ENCODE measurements around the gene TNFSF11.
A peak's percentile ranks its signal among the peaks of the same experiment; 100 is the strongest.
"Not testable (repeated sequence)": the region's sequence is repeated elsewhere in the genome, so short reads cannot be mapped to it uniquely, and the experiment has no call there.

The TNFSF11 gene

DNA sequence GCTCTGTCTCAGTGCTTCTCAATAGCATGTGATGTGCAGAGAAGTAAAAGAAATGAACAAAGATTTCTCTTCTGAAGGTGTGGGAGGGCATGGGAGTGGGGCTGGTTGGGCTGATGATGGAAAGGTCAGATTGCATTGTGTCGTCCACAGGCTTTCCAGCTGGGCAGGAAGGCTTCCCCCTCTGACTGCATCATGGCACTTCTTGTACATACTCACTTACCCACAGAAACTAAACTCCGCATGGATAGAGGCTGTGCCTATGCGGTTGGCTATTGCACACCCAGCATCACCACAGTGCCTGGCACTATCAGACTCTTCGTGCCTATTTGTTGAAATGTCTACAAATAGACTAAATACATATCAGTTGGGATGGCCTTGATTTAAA, 24.4 kb upstream of the TNFSF11 start:
- Mint-ChIP-seq H3K4me1 (peaks cover 17% of the 10 kb centered on the region), H3K27ac (no peak overlapping the region), H3K9me3 (no peaks in the 10 kb centered on the region), H3K27me3 (peaks cover 15% of the 10 kb centered on the region), H3K4me3 (peak overlapping the region in 1 of 2 donors; percentile 10)
- ATAC-seq (peak; percentile 48), DNase-seq (no peak)

- Mint-ChIP-seq H3K27me3 (peaks cover 15% of the 10 kb centered on the region), H3K9me3 (no peaks in the 10 kb centered on the region), H3K4me1 (peaks cover 17% of the 10 kb centered on the region), H3K4me3 (no peak overlapping the region), H3K27ac (peak overlapping the region in 1 of 2 donors; percentile 90)
- ATAC-seq (no peak), DNase-seq (no peak)
Observed at GRCh38 chr13:42551611-42552010, 22.3 kb upstream of the TNFSF11 start.

DNA sequence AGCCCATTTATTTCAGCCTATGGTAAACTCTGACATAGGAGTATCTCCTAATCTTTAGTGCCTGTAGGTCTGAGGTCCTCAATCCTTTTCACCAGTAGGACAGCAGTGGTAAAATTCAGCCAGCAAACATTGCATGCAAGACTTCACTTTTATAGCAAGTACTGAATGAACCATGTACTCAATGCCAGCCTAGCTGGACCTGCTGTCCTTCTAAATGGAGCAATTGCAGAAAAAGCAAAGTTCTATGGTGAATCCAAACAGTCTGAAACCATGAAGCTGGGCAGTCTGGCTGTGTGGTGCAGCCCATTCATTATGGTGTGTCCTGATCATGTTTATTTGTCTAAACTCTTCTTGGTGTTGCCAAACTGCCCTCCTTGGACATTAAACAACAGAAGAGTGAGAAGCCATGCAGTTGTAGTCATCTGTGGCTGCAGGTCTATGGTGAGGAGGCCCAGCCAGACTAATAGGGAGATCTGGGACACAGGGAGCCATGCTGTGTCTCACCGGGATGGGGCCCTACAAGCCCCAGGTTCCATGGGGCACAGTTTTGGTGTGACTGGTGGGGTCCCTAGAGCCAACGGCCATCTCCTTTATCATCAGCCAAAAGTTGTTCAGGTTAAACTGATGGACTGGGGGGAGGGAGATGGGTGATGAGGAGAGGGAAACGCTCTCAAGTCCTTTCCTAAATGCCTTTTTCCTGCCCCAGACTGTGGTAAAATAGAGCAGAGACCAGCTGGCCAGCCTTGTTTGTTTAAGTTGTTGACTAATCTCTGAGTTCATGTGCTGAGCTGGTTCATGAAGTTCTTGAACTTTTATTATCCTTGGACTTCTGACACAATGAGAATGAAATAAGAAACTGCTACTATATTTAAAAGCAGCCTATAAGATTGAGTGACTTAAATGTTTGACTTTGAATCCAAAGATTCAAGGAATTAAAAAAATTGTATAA, 20.6 kb upstream of the TNFSF11 start:
- Mint-ChIP-seq H3K27ac (no peak overlapping the region), H3K27me3 (peaks cover 15% of the 10 kb centered on the region), H3K9me3 (no peaks in the 10 kb centered on the region), H3K4me3 (no peak overlapping the region), H3K4me1 (peaks cover 17% of the 10 kb centered on the region)
- ATAC-seq: no peak
- DNase-seq: no peak

- Mint-ChIP-seq H3K9me3 (peaks cover 0 to 6% of the 10 kb centered on the region in 2 donors), H3K4me1 (peaks cover 11% of the 10 kb centered on the region), H3K4me3 (no peak overlapping the region), H3K27ac (no peak overlapping the region), H3K27me3 (no peaks in the 10 kb centered on the region)
- no peak for DNase-seq
- ATAC-seq: no peak
Observed at GRCh38 chr13:42559057-42559456, 14.9 kb upstream of the TNFSF11 start.

- not testable (repeated sequence) for ATAC-seq, H3K27me3 Mint-ChIP-seq, DNase-seq, H3K27ac Mint-ChIP-seq, H3K9me3 Mint-ChIP-seq, H3K4me3 Mint-ChIP-seq
- peaks cover 11% of the 10 kb centered on the region for H3K4me1 Mint-ChIP-seq
Observed at GRCh38 chr13:42559573-42560218, 14.3 kb upstream of the TNFSF11 start.

DNA sequence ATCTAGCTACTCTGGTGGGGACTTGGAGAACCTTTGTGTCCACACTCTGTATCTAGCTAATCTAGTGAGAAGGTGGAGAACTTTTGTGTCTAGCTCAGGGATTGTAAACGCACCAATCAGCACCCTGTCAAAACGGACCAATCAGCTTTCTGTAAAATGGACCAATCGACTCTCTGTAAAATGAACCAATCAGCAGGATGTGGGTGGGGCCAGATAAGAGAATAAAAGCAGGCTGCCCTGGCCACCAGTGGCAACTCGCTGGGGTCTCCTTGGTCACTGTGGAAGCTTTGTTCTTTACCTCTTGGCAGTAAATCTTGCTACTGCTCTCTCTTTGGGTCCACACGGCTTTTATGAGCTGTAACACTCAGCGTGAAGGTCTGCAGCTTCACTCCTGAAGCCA, 13.6 kb upstream of the TNFSF11 start:
- DNase-seq, H3K27ac Mint-ChIP-seq, H3K27me3 Mint-ChIP-seq, H3K4me3 Mint-ChIP-seq, ATAC-seq, H3K9me3 Mint-ChIP-seq: not testable (repeated sequence)
- H3K4me1 Mint-ChIP-seq: peaks cover 11% of the 10 kb centered on the region

GRCh38 chr13:42561752-42562467, 12.0 kb upstream of the TNFSF11 start:
- Mint-ChIP-seq H3K9me3 (peaks cover 0 to 10% of the 10 kb centered on the region in 2 donors), H3K27ac (peak overlapping the region in 1 of 2 donors; percentile 2), H3K4me1 (peaks cover 11% of the 10 kb centered on the region), H3K4me3 (no peak overlapping the region), H3K27me3 (no peaks in the 10 kb centered on the region)
- DNase-seq (peak in 1 of 2 donors; percentile 46), ATAC-seq (peak; percentile 92)

- H3K27me3 Mint-ChIP-seq: peaks cover 28% of the 10 kb centered on the region
- H3K4me1 Mint-ChIP-seq: no peaks in the 10 kb centered on the region
- H3K4me3 Mint-ChIP-seq: no peak overlapping the region
- no peak overlapping the region for H3K27ac Mint-ChIP-seq
- DNase-seq (no peak), ATAC-seq (no peak)
- peaks cover 8 to 16% of the 10 kb centered on the region in 2 donors for H3K9me3 Mint-ChIP-seq
Observed at GRCh38 chr13:42567906-42568305, 6.0 kb upstream of the TNFSF11 start.

DNA sequence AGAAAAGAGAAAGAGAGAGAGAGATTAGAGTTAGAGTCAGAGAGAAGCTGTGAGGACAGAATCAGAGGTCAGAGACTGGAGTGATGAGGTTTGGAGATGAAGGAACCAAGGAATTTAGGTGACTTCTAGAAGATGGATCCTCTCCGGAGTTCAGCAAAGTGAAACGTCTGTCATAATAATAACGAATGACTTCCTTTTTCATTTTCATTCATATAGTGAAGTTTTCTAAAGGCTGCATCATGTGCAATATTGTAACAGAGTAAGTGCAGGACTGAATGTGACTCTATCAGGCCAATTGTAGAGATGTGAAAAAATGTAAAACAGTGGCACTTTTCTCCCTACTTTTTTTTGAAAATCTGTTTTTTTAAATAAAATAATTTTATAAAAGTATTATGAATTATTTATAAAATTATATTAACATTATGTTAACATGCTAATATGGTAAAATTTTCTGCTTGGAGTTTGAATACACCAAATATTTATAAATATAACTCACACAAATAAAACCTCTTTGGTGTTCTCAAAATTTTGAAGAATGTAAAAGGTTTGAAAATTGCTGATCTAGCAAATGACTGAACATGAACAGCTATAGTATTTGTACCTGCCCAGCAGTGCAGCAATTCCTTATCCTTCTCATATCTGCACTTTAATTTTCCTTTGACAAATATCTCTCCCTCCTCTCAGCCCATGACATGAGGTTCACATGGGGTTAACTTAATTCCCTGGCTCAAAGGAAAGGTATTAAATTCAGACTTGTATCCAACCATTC, 4.2 kb upstream of the TNFSF11 start:
- no peak for DNase-seq
- Mint-ChIP-seq H3K4me3 (no peak overlapping the region), H3K27me3 (peaks cover 44% of the 10 kb centered on the region), H3K27ac (no peak overlapping the region), H3K4me1 (peaks cover 14% of the 10 kb centered on the region), H3K9me3 (peaks cover 8 to 16% of the 10 kb centered on the region in 2 donors)
- ATAC-seq: no peak

DNA sequence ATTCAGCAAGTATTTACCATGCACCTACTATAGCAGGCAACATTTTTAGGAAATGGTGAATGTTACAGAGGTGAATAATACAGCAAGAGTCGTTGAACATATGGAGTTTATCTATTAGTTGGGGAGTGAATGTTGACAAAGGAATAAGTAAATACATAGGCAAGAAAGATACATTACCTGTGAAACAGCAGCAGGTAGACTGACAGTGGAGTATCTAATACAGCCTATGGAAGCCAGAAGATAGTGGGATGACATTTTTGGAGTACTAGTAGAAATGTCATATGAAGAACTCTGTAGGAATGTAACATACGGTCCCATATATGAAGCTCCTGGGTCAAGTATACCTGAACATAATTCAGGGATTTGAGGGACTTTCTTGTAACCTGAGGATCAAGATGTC, 2.1 kb upstream of the TNFSF11 start:
- Mint-ChIP-seq H3K27ac (no peak overlapping the region), H3K4me3 (no peak overlapping the region), H3K9me3 (peaks cover 8 to 11% of the 10 kb centered on the region in 2 donors), H3K27me3 (peaks cover 57% of the 10 kb centered on the region), H3K4me1 (peaks cover 28% of the 10 kb centered on the region)
- ATAC-seq: no peak
- no peak for DNase-seq

DNA sequence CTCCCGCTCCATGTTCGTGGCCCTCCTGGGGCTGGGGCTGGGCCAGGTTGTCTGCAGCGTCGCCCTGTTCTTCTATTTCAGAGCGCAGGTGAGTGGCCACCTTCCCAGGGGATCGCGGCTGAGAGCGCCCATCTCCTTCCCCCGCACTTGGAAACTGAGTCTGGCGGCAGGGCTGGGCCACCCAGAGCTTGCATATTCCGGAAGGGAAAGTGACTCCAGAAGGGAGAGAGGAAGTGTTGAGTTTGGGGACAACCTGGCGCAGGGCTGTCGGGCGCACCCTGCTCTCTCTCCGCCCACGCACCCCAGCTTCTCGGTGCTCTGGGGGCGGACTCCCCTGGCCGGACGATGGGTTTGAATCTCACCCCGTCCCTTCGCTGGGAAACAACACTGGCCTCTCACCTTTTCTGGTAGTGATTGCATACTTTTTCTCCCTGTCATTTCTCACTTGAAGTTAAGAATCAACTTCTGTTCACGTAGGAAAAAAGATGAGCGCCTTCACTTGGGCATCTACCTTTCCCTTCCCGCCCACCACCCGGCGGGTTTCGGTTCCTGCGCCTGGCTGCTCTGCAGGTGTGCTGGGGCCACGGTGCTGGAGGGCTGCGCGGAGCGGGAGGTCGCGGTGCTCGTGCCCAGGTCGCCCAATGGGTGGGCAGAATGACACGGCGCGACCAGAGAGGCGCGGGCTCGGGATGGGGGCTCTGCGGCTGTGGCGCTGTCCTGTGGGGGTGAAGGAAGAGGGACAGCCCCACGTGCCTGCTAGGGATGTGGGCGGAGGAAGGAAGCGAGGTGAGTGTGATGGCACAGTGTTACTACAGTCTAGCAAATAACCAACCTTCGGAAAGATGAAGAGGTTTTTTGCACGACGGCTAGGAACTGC, 721 bp downstream of the TNFSF11 start:
- H3K9me3 Mint-ChIP-seq: peaks cover 8 to 11% of the 10 kb centered on the region in 2 donors
- H3K4me3 Mint-ChIP-seq: peak overlapping the region; percentile 75 to 84
- peak overlapping the region; percentile 5 to 43 for H3K27ac Mint-ChIP-seq
- peaks cover 73% of the 10 kb centered on the region for H3K27me3 Mint-ChIP-seq
- peaks cover 28% of the 10 kb centered on the region for H3K4me1 Mint-ChIP-seq
- DNase-seq (peak; percentile 40 to 66), ATAC-seq (peak; percentile 88)

DNA sequence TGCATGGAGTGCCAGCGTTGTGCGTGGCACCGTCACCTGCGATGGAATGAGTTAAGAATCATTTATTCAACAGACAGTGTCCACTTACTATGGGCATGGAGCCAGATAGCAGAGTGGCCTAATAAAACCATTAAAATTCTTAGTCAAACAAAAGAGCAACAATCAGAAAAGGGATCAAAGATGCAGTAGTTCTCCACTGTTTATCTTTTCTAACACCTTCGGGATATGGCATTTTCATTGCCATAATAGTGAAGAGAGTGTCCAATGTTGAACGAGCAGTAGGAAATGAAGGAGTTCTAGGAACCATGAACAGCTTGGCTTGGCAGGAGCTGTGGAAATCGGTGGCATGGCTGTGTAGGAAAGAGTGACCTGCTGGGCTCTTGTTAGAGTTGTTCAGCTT, 2.0 kb downstream of the TNFSF11 start:
- ATAC-seq (no peak), DNase-seq (no peak)
- Mint-ChIP-seq H3K4me1 (peaks cover 28% of the 10 kb centered on the region), H3K9me3 (peaks cover 8% of the 10 kb centered on the region in 2 donors), H3K27ac (no peak overlapping the region), H3K27me3 (peaks cover 68% of the 10 kb centered on the region), H3K4me3 (no peak overlapping the region)

- DNase-seq (no peak), ATAC-seq (no peak)
- peaks cover 28% of the 10 kb centered on the region for H3K4me1 Mint-ChIP-seq
- H3K4me3 Mint-ChIP-seq: no peak overlapping the region
- H3K27me3 Mint-ChIP-seq: peaks cover 54% of the 10 kb centered on the region
- H3K9me3 Mint-ChIP-seq: no peaks in the 10 kb centered on the region
- H3K27ac Mint-ChIP-seq: no peak overlapping the region
Observed at GRCh38 chr13:42577538-42577937, 3.6 kb downstream of the TNFSF11 start.

GRCh38 chr13:42580644-42581043, 6.7 kb downstream of the TNFSF11 start:
- H3K27ac Mint-ChIP-seq: no peak overlapping the region
- no peaks in the 10 kb centered on the region for H3K9me3 Mint-ChIP-seq
- H3K27me3 Mint-ChIP-seq: peaks cover 35% of the 10 kb centered on the region
- ATAC-seq: no peak
- peaks cover 6% of the 10 kb centered on the region for H3K4me1 Mint-ChIP-seq
- no peak for DNase-seq
- no peak overlapping the region for H3K4me3 Mint-ChIP-seq
